CD4-positive, CD25-positive, alpha-beta regulatory T cell (primary cell): ENCODE data around the gene TEX36. TPM values are rescaled to one million over a fixed set of nuclear protein-coding genes. Genes with fewer than 3 reads are reported as not detected.
"Not testable (repeated sequence)": the region's sequence is repeated elsewhere in the genome, so short reads cannot be mapped to it uniquely, and the experiment has no call there.

Source experiments
- ATAC-seq, 2 donors: fragments of 150-1000 bp; cut with Tn5 transposase; one replicate each; pipeline ENCODE4 v1.10.0; 2021; ENCODE audit warnings: low read depth in 2 of 2, moderate number of reproducible peaks in 2 of 2, moderate library complexity in 1 of 2
- DNase-seq, 3 donors: peaks; one replicate each; pipeline versions ENCODE4 v3.0.0 to v3.0.0-alpha.2; 2012 to 2022; ENCODE audit warnings: mixed read lengths in 1 of 3
- H3K27ac ChIP-seq: one replicate; pipeline ENCODE4 v1.7.0; 2013; ENCODE audit warnings: mild to moderate bottlenecking, low read length; ENCODE audit not compliant: insufficient read depth, poor library complexity, severe bottlenecking
- H3K27me3 ChIP-seq: one replicate; pipeline ENCODE4 v1.7.0; 2013; ENCODE audit warnings: low read length; ENCODE audit not compliant: control insufficient read depth, insufficient read depth
- H3K36me3 ChIP-seq: one replicate; pipeline ENCODE4 v1.7.0; 2013; ENCODE audit warnings: mild to moderate bottlenecking, low read length, moderate library complexity; ENCODE audit not compliant: control insufficient read depth, insufficient read depth
- H3K4me1 ChIP-seq: 2 replicates; pipeline ENCODE4 v1.7.0; 2013; ENCODE audit warnings: mild to moderate bottlenecking, low read length; ENCODE audit not compliant: insufficient read depth, control insufficient read depth, poor library complexity, severe bottlenecking
- H3K4me3 ChIP-seq: one replicate; pipeline ENCODE4 v1.7.0; 2013; ENCODE audit warnings: low read depth, mild to moderate bottlenecking, low read length, moderate library complexity
- H3K9me3 ChIP-seq, 2 experiments: 1 replicate in 1 of 2; 2 replicates in 1 of 2; pipeline ENCODE4 v1.7.0; 2013; ENCODE audit warnings: low read length in 2 of 2, mild to moderate bottlenecking in 1 of 2, moderate library complexity in 1 of 2; ENCODE audit not compliant: control insufficient read depth in 2 of 2
- H3K27ac Mint-ChIP-seq, 3 donors: one replicate each; pipeline ENCODE4 v1.8.0; 2020 to 2022; ENCODE audit warnings: mild to moderate bottlenecking in 3 of 3, mixed read lengths in 3 of 3, moderate library complexity in 2 of 3
- H3K27me3 Mint-ChIP-seq: one replicate; pipeline ENCODE4 v1.8.0; 2022; ENCODE audit warnings: mild to moderate bottlenecking, mixed read lengths
- H3K36me3 Mint-ChIP-seq: one replicate; pipeline ENCODE4 v1.8.0; 2020; ENCODE audit warnings: mixed read lengths
- H3K4me1 Mint-ChIP-seq, 4 donors: one replicate each; pipeline ENCODE4 v1.8.0; 2020 to 2022; ENCODE audit warnings: mixed read lengths in 4 of 4, mild to moderate bottlenecking in 1 of 4
- H3K4me3 Mint-ChIP-seq, 4 donors: one replicate each; pipeline ENCODE4 v1.8.0; 2020 to 2022; ENCODE audit warnings: mild to moderate bottlenecking in 4 of 4, mixed read lengths in 4 of 4, moderate library complexity in 3 of 4
- H3K9me3 Mint-ChIP-seq, 7 donors: one replicate each; pipeline ENCODE4 v1.8.0; 2020 to 2022; ENCODE audit warnings: mixed read lengths in 7 of 7, mild to moderate bottlenecking in 3 of 7, moderate library complexity in 2 of 7
- polyA plus RNA-seq, 4 donors: library from polyadenylated mRNA; unstranded; fragments of 300-500 nt; fragmentation: Illumina TruSeq; gene quantifications; one replicate each; pipeline ENCODE4 v1.2.3, GENCODE V29; 2021
- total RNA-seq: library from RNA; stranded (reverse); gene quantifications from one replicate; pipeline ENCODE4 v1.2.3, GENCODE V29; 2022

TEX36 gene
- total and polyA plus RNA-seq, 5 donors from 2014 or later = not detected

- Histone ChIP-seq H3K4me1 (peaks cover 10% of the 10 kb centered on the region), H3K9me3 (peaks cover 19 to 36% of the 10 kb centered on the region in 2 experiments)
- Mint-ChIP-seq H3K9me3 (peaks cover 2 to 18% (median 6%) of the 10 kb centered on the region in 7 donors), H3K4me3 (peak overlapping the region in 1 of 4 donors; percentile 15), H3K27me3 (peaks cover 15% of the 10 kb centered on the region)
- ATAC-seq, H3K36me3 ChIP-seq, H3K27ac Mint-ChIP-seq, H3K36me3 Mint-ChIP-seq, H3K4me3 ChIP-seq, DNase-seq, H3K27me3 ChIP-seq, H3K4me1 Mint-ChIP-seq, H3K27ac ChIP-seq: not testable (repeated sequence)
These were observed 31.8 kb upstream of the TEX36 start for GRCh38 chr10:125714728-125715127.

DNA sequence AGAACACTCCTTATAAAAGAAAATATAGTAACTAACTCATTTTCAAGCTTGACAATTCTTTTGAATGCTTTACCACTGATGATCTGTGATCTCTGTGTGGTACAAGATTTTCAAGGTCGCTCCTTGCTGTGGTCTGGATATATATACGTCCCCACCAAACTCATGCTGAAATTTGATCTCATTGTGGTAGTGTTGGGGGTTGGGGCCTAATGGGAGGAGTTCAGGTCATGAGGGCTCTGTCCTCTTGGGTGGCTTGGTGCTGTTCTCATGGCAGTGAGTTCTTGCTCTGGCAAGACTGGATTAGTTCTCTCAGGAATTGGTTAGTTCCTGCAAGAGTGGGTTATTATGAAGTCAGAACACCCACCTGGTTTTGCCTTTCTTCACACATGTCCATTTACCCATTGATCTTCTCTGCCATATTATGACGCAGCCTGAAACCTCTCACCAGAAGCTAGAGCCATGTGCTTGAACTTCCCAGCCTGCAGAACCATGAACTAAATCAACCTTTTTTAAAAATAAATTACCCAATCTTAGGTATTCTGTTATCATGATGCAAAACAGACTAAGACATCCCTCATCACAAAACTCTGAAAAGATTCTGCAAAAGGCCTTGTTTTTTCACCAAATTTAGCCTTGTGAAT lies 28.3 kb upstream of the TEX36 start:
- Mint-ChIP-seq H3K4me3 (no peak overlapping the region), H3K27me3 (peaks cover 22% of the 10 kb centered on the region), H3K36me3 (peaks cover 5% of the 10 kb centered on the region), H3K4me1 (no peaks in the 10 kb centered on the region), H3K27ac (no peak overlapping the region), H3K9me3 (peaks cover 2 to 18% (median 6%) of the 10 kb centered on the region in 7 donors)
- Histone ChIP-seq H3K9me3 (peaks cover 19 to 36% of the 10 kb centered on the region in 2 experiments), H3K27ac (no peak overlapping the region), H3K27me3 (peaks cover 5% of the 10 kb centered on the region), H3K4me1 (no peaks in the 10 kb centered on the region), H3K4me3 (no peak overlapping the region), H3K36me3 (no peaks in the 10 kb centered on the region)
- DNase-seq (no peak), ATAC-seq (no peak)

DNA sequence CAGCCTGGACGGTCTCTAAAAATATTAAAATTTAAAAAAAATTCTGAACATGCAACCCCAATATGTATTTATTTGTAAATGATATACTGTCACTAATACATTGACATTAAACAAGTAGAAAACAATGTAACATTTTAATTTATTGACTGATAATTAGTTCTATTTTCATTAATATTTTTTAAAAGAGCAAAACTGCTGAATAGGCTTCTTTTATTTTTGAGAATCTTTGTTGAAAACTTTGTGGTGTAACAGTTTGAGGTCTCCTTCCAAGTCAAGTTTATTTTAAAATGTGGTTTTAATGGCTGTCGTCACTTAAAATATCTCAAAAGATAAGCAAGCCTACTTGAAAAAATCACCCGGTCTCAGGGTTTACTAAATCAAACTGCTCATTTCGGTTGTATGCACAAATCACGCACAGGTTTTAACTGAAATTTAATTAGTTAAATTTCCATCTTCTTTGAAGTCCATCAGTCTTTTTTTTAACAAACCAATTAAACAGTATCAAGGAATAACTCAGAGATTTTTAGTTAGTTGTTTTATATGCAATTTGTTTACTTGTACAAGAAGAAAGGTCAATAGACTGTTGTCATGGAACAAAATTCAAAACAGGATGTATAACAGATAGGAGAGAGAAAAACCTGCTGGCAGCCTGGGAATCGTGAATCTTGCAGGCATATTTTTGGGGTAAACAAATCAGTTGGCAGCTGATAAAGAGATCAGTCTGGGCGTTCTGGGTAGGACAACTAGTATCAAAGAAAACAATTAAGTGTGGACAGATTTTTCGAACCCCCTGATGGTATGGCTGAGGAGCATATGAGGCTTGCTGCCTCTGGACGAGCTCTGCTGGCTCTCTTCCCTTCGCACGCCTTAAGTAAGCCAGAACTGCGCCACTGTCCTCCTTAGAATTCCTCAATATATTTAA lies 26.9 kb upstream of the TEX36 start:
- Histone ChIP-seq H3K4me1 (no peaks in the 10 kb centered on the region), H3K4me3 (no peak overlapping the region), H3K9me3 (peaks cover 19 to 36% of the 10 kb centered on the region in 2 experiments), H3K27ac (no peak overlapping the region), H3K27me3 (peaks cover 5% of the 10 kb centered on the region), H3K36me3 (no peaks in the 10 kb centered on the region)
- Mint-ChIP-seq H3K4me3 (peak overlapping the region in 1 of 4 donors; percentile 27), H3K9me3 (peaks cover 2 to 18% (median 6%) of the 10 kb centered on the region in 7 donors), H3K36me3 (peaks cover 5% of the 10 kb centered on the region), H3K4me1 (no peaks in the 10 kb centered on the region), H3K27ac (no peak overlapping the region), H3K27me3 (peaks cover 22% of the 10 kb centered on the region)
- no peak for DNase-seq
- no peak for ATAC-seq

DNA sequence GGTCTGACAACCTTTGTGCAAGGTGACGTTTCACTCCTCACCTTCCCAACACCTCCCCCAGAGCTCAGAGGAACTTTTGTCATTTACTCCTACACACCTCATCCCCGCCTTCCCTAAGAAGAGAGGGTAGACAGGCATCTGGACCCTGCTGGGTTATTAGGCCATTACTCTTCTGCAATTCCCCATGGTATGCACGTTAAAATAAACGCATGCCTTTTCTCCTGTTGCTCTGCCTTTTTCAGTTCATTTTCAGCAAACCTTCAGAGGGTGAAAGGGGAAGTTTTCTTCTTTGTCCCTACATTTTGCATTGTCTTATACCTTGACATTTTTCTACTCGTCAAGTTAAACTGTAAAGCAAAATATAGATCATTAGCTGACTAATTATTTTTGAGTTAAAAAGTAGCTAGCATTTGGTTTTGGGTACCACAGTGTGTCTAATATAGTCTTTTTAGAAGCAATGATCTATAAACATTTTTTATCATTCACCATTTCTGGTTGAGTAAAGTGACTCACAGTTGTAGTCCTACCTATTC lies 26.1 kb upstream of the TEX36 start:
- Mint-ChIP-seq H3K4me3 (no peak overlapping the region), H3K4me1 (no peaks in the 10 kb centered on the region), H3K27me3 (peaks cover 23% of the 10 kb centered on the region), H3K27ac (no peak overlapping the region), H3K36me3 (peaks cover 6% of the 10 kb centered on the region), H3K9me3 (peaks cover 2 to 16% (median 5%) of the 10 kb centered on the region in 7 donors)
- DNase-seq (no peak), ATAC-seq (no peak)
- H3K27me3 ChIP-seq = peaks cover 5% of the 10 kb centered on the region
- no peaks in the 10 kb centered on the region for H3K36me3 ChIP-seq
- peaks cover 17 to 34% of the 10 kb centered on the region in 2 experiments for H3K9me3 ChIP-seq
- no peak overlapping the region for H3K27ac ChIP-seq
- H3K4me3 ChIP-seq = no peak overlapping the region
- no peaks in the 10 kb centered on the region for H3K4me1 ChIP-seq

DNA sequence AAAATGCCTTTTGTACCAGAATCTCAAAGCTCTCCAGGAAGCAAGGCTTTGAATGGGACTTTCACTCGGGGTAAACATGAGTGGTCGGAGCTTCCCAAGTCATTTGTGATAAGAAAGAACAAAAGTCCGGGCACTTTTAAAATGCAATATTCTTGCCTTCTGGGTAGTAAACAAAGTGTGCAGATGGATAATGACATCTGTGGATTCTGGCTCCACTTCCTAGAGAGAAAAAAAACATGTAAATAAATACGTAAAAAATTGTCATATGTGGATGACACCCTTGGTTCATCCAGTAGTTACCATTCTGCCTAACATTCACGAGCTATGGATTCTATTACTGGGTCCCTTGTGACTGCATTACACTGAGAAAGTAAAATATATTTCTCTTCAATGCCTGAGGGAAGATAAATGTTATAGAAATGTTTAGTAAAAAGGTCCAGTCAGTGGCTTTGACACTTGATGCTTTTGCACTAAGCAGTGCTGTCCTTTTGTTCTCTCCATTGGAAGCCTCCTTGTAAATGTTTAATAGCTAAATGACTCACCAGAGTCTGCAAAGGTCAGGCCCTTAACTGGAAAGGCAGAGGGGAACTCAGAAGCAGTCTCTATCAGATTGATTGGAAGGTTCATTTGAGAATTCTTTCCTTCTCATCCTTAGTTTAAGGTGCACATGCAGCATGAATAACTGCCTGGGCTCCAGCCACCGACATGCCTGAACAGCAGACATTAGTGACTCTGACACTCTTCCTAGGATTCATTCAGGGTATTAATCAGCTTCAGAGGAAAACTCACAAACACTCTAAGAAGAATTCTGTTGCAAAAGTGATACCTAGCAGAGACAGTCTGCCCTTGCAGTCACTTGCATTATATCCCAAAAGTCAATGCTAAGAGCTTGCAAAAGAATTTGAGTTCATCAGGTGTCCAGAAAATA lies 24.8 kb upstream of the TEX36 start:
- ATAC-seq (no peak), DNase-seq (no peak)
- H3K27me3 ChIP-seq = peaks cover 5% of the 10 kb centered on the region
- peaks cover 4% of the 10 kb centered on the region for H3K36me3 Mint-ChIP-seq
- H3K4me3 ChIP-seq = no peak overlapping the region
- H3K27ac ChIP-seq = no peak overlapping the region
- H3K9me3 ChIP-seq = peaks cover 12 to 22% of the 10 kb centered on the region in 2 experiments
- peaks cover 0 to 9% (median 5%) of the 10 kb centered on the region in 7 donors for H3K9me3 Mint-ChIP-seq
- H3K4me3 Mint-ChIP-seq = no peak overlapping the region
- H3K27me3 Mint-ChIP-seq = peaks cover 20% of the 10 kb centered on the region
- H3K4me1 ChIP-seq = no peaks in the 10 kb centered on the region
- H3K4me1 Mint-ChIP-seq = no peaks in the 10 kb centered on the region
- H3K27ac Mint-ChIP-seq = no peak overlapping the region
- H3K36me3 ChIP-seq = no peaks in the 10 kb centered on the region

DNA sequence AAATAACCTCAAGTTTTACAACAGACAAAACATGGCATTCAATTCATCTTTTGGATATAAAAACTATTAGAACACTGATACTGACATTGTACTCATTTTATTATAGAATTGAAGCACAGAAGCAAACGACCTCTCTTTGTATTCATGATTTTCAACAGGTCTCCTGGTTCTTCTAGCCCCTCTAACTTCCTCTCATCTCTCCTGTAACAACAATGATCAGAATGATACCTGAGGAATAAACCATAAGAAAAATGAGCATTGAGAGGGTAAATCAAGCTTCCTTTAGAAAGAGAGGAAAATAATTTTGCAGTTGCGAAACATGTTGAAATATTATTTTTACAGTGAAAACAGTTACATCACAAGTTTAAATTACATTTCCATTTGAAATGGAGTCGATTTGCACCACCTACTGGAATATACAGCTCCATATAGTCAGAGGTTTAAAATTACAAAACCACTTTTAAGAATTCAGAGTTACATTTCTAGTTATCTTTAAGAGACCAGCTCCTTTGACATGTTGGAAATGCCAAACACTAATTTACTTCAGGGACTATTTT lies 17.5 kb upstream of the TEX36 start:
- Histone ChIP-seq H3K4me3 (no peak overlapping the region), H3K27ac (no peak overlapping the region), H3K36me3 (no peaks in the 10 kb centered on the region), H3K4me1 (no peaks in the 10 kb centered on the region), H3K27me3 (no peaks in the 10 kb centered on the region), H3K9me3 (no peaks in the 10 kb centered on the region)
- Mint-ChIP-seq H3K9me3 (peaks cover 0 to 3% (median 0%) of the 10 kb centered on the region in 7 donors), H3K27ac (no peak overlapping the region), H3K4me1 (no peaks in the 10 kb centered on the region), H3K27me3 (peaks cover 4% of the 10 kb centered on the region), H3K36me3 (peaks cover 4% of the 10 kb centered on the region), H3K4me3 (no peak overlapping the region)
- ATAC-seq (no peak), DNase-seq (no peak)
